Fibroblast of skin of abdomen (primary cell): ENCODE results near the gene CLDN3. TPM values are rescaled to one million over a fixed set of nuclear protein-coding genes. Genes with fewer than 3 reads are reported as not detected.
"Not testable (repeated sequence)": the region's sequence is repeated elsewhere in the genome, so short reads cannot be mapped to it uniquely, and the experiment has no call there.

Experiments used
- DNase-seq: peaks from one replicate; pipeline ENCODE4 v3.0.0-alpha.2; 2013
- polyA plus RNA-seq, 2 experiments: library from polyadenylated mRNA; unstranded; fragments of 120-200 nt; gene quantifications; one replicate each; pipeline ENCODE4 v1.2.1, GENCODE V29; 2013; ENCODE audit not compliant: insufficient read length in 2 of 2

The CLDN3 gene, protein sequence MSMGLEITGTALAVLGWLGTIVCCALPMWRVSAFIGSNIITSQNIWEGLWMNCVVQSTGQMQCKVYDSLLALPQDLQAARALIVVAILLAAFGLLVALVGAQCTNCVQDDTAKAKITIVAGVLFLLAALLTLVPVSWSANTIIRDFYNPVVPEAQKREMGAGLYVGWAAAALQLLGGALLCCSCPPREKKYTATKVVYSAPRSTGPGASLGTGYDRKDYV
- not detected for polyA plus RNA-seq (2013, experiment 1 of 2; ENCODE audit: insufficient read length)
- not detected for polyA plus RNA-seq (2013, experiment 2 of 2; ENCODE audit: insufficient read length)

- DNase-seq: no peak
Observed at GRCh38 chr7:73770002-73770859, at the start of gene CLDN3. Gene CLDN3, minus strand, starts transcription at chr7:73770270. Its CDS starts 221 bp downstream, at chr7:73770049.

DNA sequence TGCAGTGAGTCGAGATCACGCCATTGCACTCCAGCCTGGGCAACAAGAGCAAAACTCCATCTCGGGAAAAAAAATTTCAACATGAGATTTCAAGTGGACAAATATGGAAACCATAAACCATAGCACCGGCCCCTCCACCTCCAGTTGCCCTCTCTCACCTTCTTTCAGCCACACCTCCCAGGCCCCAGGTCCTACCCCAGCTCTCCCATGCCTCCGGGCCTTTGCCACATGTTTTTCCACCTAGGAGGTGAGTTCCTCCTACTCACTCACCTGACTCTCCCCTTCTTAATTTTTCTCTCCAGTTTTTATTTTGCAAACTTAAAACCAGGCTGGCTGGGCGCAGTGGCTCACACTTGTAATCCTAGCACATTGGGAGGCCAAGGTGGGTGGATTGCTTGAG is 47.1 kb upstream of the CLDN3 start:
- no peak for DNase-seq

DNA sequence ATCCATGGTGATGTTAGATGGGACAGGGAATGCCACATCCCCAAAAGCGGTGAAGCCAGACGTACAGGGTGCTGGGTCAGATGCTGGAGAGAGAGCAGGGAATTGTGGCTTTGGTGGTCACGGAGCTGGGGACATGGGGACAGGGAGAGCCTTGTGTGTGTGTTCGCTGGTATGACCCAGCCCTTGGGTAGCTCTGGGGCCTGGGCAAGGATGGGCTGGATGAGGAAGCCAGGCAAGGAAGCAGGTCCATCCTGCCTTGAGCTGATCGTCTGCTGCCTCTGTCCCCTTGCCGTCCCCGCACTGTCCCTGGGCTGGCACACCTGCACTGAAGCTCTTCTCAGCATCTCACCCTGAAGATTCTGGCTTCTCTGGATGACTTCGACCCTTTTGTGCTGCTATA is 45.4 kb upstream of the CLDN3 start:
- DNase-seq: no peak

DNA sequence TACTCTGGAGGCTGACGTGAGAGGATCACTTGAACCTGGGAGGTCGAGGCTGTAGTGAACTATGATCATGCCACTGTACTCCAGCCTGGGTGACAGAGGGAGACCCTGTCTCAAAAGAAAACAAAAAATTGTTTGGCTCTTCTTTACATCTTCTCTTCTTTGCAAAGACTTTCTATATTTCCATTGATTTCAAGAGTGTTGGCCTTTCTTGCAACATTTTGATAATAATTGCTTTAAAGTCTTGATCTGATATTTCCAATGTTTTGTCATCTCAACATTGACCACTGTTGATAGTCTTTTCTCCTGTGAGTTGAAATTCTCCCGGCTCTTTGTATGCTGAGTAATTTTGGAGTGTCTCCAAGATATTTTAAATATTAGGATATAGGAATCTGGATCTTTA is 42.9 kb upstream of the CLDN3 start:
- peak; percentile 25 for DNase-seq

DNA sequence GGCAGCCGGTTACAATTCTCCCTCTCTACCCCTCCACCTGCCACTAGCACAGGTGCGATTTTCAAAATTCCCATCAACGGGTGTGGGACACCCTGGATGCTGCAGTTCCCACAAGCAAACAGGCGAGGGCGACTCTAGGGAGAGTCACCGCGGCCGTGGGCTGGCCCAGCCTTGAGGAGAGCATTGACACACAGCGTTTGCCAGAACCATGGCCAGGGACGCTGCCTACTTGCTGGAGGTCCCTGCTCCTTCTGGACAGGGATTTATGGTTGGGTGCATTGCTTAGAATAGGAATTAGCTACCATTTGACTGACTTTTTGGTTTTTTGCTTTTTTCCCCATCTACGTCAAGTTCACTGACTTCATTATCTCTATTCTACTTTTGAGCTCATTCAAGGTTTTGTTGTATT is 41.7 kb upstream of the CLDN3 start:
- DNase-seq: peak; percentile 46

DNA sequence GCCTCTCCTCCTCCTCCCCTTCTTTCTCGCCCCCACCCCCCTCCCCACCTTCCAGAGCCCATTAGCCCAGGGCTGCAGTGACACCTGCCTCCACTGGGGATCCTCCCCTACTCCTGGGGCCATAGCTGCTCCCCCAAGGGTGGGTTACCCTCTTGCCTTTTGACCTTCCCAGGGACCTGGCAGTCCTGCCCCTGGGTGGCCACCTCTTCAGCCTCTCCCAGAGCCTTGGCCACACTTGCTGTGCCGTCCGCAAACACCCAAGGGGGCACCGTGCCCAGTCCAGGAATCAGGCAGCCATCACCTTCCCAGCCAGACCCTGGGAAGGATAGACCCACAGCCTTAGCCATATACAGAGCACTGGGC is 40.9 kb upstream of the CLDN3 start:
- DNase-seq: no peak

DNA sequence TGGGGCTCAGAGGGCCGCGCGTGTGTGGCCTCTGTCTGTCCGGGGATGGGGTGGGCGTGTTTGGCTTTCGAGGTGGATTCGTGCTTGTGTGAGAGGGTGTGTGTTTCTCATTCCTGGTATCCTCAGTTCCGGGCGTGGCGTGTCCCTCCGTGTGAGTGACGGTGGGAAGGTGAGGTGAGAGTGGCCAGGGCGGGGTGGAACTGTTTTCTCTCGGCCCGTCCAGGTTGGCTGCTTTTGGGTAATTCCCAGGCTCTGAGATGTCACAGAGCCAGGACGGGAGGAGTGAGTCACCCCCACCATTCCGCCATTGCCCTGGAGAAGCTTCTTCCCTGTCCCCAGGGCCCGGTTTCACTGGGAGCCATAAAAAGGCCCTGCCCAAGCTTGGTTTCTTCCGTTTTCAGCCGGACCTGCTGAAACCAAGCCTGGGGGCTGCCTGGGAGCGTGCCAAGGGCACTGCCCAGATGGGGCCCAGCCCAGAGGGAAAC is 39.4 kb upstream of the CLDN3 start:
- DNase-seq: no peak

DNA sequence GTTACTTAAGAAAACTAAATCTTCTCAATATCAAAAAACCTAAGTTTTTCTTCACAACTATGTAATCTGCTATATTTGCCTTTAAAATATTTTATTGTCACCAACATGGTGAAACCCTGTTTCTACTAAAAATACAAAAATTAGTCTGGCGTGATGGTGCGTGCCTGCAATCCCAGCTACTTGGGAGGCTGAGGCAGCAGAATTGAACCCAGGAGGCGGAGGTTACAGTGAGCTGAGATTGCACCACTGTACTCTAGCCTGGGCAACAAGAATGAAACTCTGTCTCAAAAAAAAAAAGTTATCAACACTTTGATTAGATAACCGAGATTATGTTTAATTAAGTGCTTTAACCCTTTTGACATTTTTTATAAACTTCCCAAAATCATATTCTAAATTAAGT is 32.4 kb upstream of the CLDN3 start:
- DNase-seq: no peak

- DNase-seq: no peak
Observed at GRCh38 chr7:73801577-73801976, 31.5 kb upstream of the CLDN3 start.

DNA sequence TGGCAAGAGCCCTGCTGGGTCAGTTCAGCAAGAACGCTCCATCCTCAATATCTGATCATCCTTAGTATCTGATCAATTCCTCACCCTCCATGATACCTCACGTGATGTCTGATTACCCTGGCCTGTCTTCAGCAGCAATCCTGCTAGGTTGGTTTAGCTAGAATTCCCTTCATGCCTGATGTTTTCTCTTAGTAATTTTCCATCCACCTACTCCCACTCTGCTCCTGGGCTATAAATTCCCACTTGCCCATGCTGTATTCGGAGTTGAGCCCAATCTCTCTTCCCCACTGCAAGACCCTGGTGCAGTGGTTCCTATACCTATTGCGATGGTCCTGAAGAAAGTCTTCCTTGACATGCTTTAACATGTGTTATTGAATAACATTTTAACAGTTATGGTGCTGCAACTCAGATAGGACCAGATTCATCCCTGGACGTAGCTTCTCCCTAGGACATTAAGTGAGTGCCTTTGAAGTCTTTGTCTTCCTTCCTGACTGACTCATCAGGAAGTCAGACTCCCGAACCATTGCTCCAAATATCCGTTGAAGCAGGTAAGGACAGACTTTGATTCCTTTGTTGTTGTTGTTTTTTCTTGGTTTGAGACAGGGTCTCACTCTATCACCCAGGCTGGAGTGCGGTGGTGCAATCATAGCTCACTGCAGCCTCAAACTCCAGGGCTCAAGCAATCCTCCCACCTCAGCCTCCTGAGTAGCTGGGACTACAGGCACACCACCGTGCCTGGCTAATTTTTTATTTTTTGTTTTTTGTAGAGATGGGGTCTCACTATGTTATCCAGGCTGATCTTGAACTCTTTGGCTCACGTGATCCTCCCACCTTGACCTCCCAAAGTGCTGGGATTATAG is 29.4 kb upstream of the CLDN3 start:
- DNase-seq: no peak

- DNase-seq: not testable (repeated sequence)
Observed at GRCh38 chr7:73797176-73797575, 27.1 kb upstream of the CLDN3 start.

DNA sequence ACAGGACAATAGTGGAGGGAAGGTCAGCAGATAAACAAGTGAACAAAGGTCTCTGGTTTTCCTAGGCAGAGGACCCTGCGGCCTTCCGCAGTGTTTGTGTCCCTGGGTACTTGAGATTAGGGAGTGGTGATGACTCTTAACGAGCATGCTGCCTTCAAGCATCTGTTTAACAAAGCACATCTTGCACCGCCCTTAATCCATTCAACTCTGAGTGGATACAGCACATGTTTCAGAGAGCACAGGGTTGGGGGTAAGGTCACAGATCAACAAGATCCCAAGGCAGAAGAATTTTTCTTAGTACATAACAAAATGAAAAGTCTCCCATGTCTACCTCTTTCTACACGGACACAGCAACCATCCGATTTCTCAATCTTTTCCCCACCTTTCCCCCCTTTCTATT is 26.6 kb upstream of the CLDN3 start:
- not testable (repeated sequence) for DNase-seq

- DNase-seq: not testable (repeated sequence)
Observed at GRCh38 chr7:73795188-73795587, 25.1 kb upstream of the CLDN3 start.

GRCh38 chr7:73791170-73791690 is 21.2 kb upstream of the CLDN3 start:
- not testable (repeated sequence) for DNase-seq

DNA sequence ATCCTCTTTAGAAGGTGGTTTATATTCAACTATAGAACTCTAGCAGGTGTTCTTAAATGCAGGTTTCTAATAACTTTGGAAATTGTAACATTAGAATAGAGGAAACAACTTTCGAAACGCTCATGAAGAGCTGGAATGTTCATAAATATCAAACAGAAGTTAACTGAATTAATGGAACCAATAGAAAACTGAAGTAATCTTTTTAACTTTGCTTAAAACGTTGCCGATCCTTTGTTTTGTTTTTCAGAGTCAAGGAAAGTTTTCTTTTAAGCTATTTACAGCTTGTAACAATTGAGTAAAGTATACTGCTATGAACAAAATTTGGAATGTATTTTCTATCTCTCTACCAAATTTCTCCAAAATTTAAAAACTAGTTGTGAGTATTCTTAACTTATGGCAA is 19.0 kb upstream of the CLDN3 start:
- DNase-seq: no peak

- not testable (repeated sequence) for DNase-seq
Observed at GRCh38 chr7:73787786-73788048, 17.6 kb upstream of the CLDN3 start.

DNA sequence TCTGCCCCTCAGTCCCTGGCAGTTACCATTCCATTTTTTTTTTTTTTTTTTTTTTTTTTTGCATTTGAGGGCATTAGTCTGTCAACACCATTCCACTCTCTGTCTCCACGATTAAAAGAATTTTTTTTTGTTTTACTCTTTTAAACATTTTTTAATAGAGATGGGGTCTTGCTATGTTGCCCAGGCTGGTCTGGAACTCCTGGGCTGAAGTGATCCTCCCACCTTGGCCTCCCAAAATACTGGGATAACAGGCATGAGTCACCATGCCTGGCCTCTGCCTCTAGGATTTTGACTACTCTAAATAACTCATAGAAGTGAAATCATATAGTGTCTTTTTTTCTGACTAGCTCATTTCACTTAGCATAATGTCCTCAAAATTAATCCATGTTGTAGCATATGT is 16.5 kb upstream of the CLDN3 start:
- DNase-seq: no peak

GRCh38 chr7:73779517-73779916 is 9.4 kb upstream of the CLDN3 start:
- DNase-seq: no peak

GRCh38 chr7:73778801-73779389 is 8.8 kb upstream of the CLDN3 start:
- no peak for DNase-seq

- peak; percentile 32 for DNase-seq
Observed at GRCh38 chr7:73774923-73775322, 4.9 kb upstream of the CLDN3 start.

DNA sequence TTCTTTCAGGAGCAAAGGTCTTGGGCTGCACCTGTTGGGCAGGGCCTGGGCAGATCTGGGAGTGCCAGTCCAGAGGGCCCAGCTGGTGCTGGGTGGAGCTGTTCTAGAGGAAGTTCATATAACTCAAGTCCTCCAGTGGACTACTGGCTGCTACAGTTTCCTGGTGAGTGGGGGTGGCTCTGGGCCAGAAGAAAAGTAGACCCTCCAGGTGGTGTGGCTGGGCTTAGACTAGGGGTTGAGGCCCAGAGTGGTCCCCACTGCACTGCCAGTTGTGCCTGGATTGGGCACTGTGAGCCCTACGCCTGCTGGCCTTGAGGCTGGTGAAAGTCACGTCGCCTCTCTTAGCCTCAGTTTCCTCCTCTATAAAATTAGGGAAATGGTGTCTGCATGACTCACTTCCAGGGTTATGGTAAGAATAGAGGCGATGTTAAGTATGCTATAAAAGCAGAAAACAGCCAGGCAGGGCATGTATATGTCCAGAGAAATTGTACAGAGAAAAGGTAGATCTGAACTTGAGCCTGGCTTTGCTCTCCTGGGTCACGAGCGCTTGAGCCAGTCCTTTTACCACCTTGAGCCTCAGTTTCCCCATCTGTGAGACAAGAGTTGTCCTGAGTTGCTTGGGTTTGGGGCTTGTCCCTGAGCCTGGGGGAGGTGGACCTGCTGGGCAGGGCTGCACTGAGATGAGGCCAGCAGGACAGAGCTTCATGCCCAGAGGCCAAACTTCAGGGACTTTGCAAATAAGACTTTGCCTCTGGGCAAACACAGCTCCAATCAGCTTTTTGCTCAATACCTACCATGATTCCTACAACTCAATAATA is 3.8 kb upstream of the CLDN3 start:
- no peak for DNase-seq
